Activated CD4-positive, alpha-beta memory T cell treated with anti-CD3 and anti-CD28 coated beads for 36 hours (primary cell): Measurements from ENCODE around the gene LTBR. TPM values are rescaled to one million over a fixed set of nuclear protein-coding genes. Genes with fewer than 3 reads are reported as not detected.
A peak's percentile ranks its signal among the peaks of the same experiment; 100 is the strongest.

Experiments
- CTCF ChIA-PET: fragments of 350-600 bp; sonication (Branson Sonifier 250); formaldehyde crosslinking; loops from one replicate; lab custom pipeline; 2021; ENCODE audit warnings: antibody characterized with exemption, inconsistent platforms; lab: Charles Lee
- POLR2A ChIA-PET: fragments of 350-600 bp; sonication (Branson Sonifier 250); formaldehyde crosslinking; loops from one replicate; lab custom pipeline; 2021; ENCODE audit warnings: antibody characterized with exemption; lab: Charles Lee
- DNase-seq: peaks from one replicate; pipeline ENCODE4 v3.0.0-alpha.2; 2020
- H3K27ac Mint-ChIP-seq: one replicate; pipeline ENCODE4 v1.8.0; 2021; ENCODE audit warnings: mixed read lengths
- H3K27me3 Mint-ChIP-seq: one replicate; pipeline ENCODE4 v1.8.0; 2021; ENCODE audit warnings: mixed read lengths
- H3K36me3 Mint-ChIP-seq: one replicate; pipeline ENCODE4 v1.8.0; 2021; ENCODE audit warnings: mixed read lengths
- H3K4me1 Mint-ChIP-seq: one replicate; pipeline ENCODE4 v1.8.0; 2021; ENCODE audit warnings: low read depth, mixed read lengths
- H3K4me3 Mint-ChIP-seq: one replicate; pipeline ENCODE4 v1.8.0; 2021; ENCODE audit warnings: mild to moderate bottlenecking, mixed read lengths
- H3K9me3 Mint-ChIP-seq: one replicate; pipeline ENCODE4 v1.8.0; 2021; ENCODE audit warnings: mixed read lengths
- intact Hi-C: fragments of 100-400 bp; cut with micrococcal nuclease; formaldehyde crosslinking; loops from one replicate; pipeline ENCODE4 v1.15.1; 2023
- total RNA-seq, 2 experiments: library from RNA; stranded (reverse); gene quantifications; one replicate each; pipeline ENCODE4 v1.2.3, GENCODE V29; 2021

The LTBR gene
- total RNA-seq, 2 experiments from 2014 or later = 1.5 to 1.9 TPM

DNA sequence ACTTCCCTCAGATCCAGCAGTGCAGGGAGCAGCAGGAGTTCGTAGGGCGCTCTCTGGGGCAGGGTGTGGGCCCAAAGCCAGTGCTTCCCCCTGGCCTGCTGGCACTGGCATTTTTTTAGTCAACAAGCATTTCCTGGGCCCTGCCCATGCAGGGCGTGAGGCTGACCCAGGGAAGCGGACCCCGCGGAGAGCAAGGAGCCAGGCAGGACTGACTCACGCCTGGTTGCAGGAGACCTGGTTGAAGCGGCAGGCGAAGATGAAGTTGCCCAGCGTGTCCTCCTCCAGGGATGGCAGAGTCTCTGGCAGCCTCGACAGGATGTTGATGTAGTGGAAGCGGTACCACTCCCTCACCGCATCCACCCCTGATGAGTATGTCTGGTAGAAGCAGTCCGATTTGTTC, 22.1 kb upstream of the LTBR start:
- POLR2A ChIA-PET = no interaction called here
- peaks cover 19% of the 10 kb centered on the region for H3K4me1 Mint-ChIP-seq
- CTCF ChIA-PET = interaction anchor here (1.3 to 1.6 kb wide), 2 partner anchors 25 to 39 kb away, joined by 3 to 7 read pairs; no protein-coding TSS in a partner anchor
- no peaks in the 10 kb centered on the region for H3K9me3 Mint-ChIP-seq
- H3K27me3 Mint-ChIP-seq = no peaks in the 10 kb centered on the region
- peak; percentile 37 for DNase-seq
- H3K36me3 Mint-ChIP-seq = no peaks in the 10 kb centered on the region
- H3K4me3 Mint-ChIP-seq = peak overlapping the region; percentile 2
- intact Hi-C loops = no loop called here
- H3K27ac Mint-ChIP-seq = no peak overlapping the region

DNA sequence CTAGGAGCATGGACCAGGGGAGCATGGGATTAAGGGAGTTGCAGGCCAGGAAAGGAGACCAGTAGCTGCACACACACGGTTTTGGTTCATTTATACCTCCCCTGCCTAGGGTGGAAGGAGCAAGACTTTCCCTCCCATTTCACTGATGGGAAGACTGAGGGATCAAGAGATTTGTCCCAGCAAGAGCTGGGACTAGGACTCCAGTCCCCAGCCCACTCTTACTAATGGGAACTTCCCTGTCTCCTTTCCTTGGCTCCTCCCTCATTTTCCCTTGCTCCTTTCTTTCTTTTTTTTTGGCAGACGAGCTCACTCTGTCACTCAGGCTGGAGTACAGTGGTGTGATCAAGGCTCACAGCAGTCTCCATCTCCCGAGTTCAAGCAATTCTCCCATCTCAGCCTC, 21.6 kb upstream of the LTBR start:
- H3K36me3 Mint-ChIP-seq = no peaks in the 10 kb centered on the region
- H3K4me3 Mint-ChIP-seq = no peak overlapping the region
- H3K27me3 Mint-ChIP-seq = no peaks in the 10 kb centered on the region
- no peaks in the 10 kb centered on the region for H3K9me3 Mint-ChIP-seq
- ChIA-PET CTCF (interaction anchor here (1.0 to 1.7 kb wide), 6 partner anchors 23 to 102 kb away, joined by 3 to 10 read pairs (median 6); no protein-coding TSS in a partner anchor), POLR2A (interaction anchor here (1.6 kb wide), 2 partner anchors 20 to 36 kb away, joined by 5 to 6 read pairs; partner anchors contain the start of gene TNFRSF1A)
- H3K4me1 Mint-ChIP-seq = peaks cover 22% of the 10 kb centered on the region
- no peak for DNase-seq
- intact Hi-C loops = no loop called here
- no peak overlapping the region for H3K27ac Mint-ChIP-seq

- H3K36me3 Mint-ChIP-seq = no peaks in the 10 kb centered on the region
- CTCF ChIA-PET = interaction anchor here (1.0 to 1.7 kb wide), 8 partner anchors 18 to 102 kb away, joined by 3 to 10 read pairs (median 7); no protein-coding TSS in a partner anchor
- intact Hi-C loops = loop anchor here (1.0 kb wide), 1 partner anchor 28 kb away; no protein-coding TSS in a partner anchor
- POLR2A ChIA-PET = interaction anchor here (1.0 to 1.6 kb wide), 5 partner anchors 18 to 36 kb away, joined by 3 to 6 read pairs (median 5); partner anchors contain the start of gene TNFRSF1A
- H3K27ac Mint-ChIP-seq = no peak overlapping the region
- H3K4me1 Mint-ChIP-seq = peaks cover 26% of the 10 kb centered on the region
- DNase-seq = no peak
- H3K9me3 Mint-ChIP-seq = no peaks in the 10 kb centered on the region
- H3K27me3 Mint-ChIP-seq = no peaks in the 10 kb centered on the region
- H3K4me3 Mint-ChIP-seq = no peak overlapping the region
These were observed 21.0 kb upstream of the LTBR start for GRCh38 chr12:6363010-6363329.

- H3K9me3 Mint-ChIP-seq = no peaks in the 10 kb centered on the region
- peak overlapping the region; percentile 77 for H3K4me3 Mint-ChIP-seq
- peak; percentile 81 for DNase-seq
- CTCF ChIA-PET = interaction anchor here (1.0 to 1.7 kb wide), 8 partner anchors 18 to 101 kb away, joined by 3 to 10 read pairs (median 7); no protein-coding TSS in a partner anchor
- H3K4me1 Mint-ChIP-seq = peaks cover 31% of the 10 kb centered on the region
- POLR2A ChIA-PET = interaction anchor here (1.0 to 1.6 kb wide), 5 partner anchors 18 to 37 kb away, joined by 3 to 6 read pairs (median 5); partner anchors contain the start of gene TNFRSF1A
- H3K27me3 Mint-ChIP-seq = no peaks in the 10 kb centered on the region
- intact Hi-C loops = loop anchor here (1.0 kb wide), 1 partner anchor 28 kb away; no protein-coding TSS in a partner anchor
- peak overlapping the region; percentile 64 for H3K27ac Mint-ChIP-seq
- H3K36me3 Mint-ChIP-seq = no peaks in the 10 kb centered on the region
These were observed 20.5 kb upstream of the LTBR start for GRCh38 chr12:6363330-6364043.

DNA sequence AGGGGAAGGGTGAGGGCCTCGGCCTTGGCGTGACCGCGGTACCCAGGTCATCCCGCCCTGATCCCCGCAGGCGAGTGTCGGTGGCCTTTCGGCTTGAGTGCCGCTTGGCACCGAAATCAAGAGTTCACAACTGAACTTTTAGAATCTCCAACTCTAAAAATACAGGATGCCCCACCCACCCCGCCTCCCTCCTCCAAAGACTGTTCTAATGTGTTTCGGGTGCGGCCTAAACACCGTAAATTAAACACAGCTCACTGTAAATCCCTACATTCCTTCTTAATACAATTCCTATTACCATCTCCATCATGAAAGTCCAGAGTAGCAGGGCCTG, 20.0 kb upstream of the LTBR start:
- POLR2A ChIA-PET = interaction anchor here (1.0 to 1.6 kb wide), 4 partner anchors 19 to 37 kb away, joined by 3 to 6 read pairs (median 4); no protein-coding TSS in a partner anchor
- intact Hi-C loops = no loop called here

GRCh38 chr12:6367065-6367968, 16.6 kb upstream of the LTBR start:
- no peaks in the 10 kb centered on the region for H3K36me3 Mint-ChIP-seq
- ChIA-PET CTCF (interaction anchor here (0.6 to 3.7 kb wide), 11 partner anchors 10 to 44 kb away, joined by 3 to 35 read pairs (median 4); no protein-coding TSS in a partner anchor), POLR2A (interaction anchor here (1.0 to 1.4 kb wide), 2 partner anchors 31 to 32 kb away, joined by 3 to 4 read pairs; no protein-coding TSS in a partner anchor)
- peak overlapping the region; percentile 38 for H3K27ac Mint-ChIP-seq
- H3K4me1 Mint-ChIP-seq = peaks cover 25% of the 10 kb centered on the region
- no peak overlapping the region for H3K4me3 Mint-ChIP-seq
- H3K9me3 Mint-ChIP-seq = no peaks in the 10 kb centered on the region
- H3K27me3 Mint-ChIP-seq = no peaks in the 10 kb centered on the region
- peak; percentile 53 for DNase-seq
- intact Hi-C loops = loop anchor here (1.0 kb wide), 2 partner anchors 29 to 44 kb away; no protein-coding TSS in a partner anchor

More for the DNA sequence above, 20.0 kb upstream of the LTBR start:
- CTCF ChIA-PET = interaction anchor here (1.2 to 1.7 kb wide), 3 partner anchors 19 to 41 kb away, joined by 6 to 10 read pairs (median 8); no protein-coding TSS in a partner anchor
- Mint-ChIP-seq H3K27ac (peak overlapping the region; percentile 64), H3K4me3 (peak overlapping the region; percentile 77), H3K4me1 (peaks cover 35% of the 10 kb centered on the region), H3K9me3 (no peaks in the 10 kb centered on the region), H3K27me3 (no peaks in the 10 kb centered on the region), H3K36me3 (no peaks in the 10 kb centered on the region)
- no peak for DNase-seq

DNA sequence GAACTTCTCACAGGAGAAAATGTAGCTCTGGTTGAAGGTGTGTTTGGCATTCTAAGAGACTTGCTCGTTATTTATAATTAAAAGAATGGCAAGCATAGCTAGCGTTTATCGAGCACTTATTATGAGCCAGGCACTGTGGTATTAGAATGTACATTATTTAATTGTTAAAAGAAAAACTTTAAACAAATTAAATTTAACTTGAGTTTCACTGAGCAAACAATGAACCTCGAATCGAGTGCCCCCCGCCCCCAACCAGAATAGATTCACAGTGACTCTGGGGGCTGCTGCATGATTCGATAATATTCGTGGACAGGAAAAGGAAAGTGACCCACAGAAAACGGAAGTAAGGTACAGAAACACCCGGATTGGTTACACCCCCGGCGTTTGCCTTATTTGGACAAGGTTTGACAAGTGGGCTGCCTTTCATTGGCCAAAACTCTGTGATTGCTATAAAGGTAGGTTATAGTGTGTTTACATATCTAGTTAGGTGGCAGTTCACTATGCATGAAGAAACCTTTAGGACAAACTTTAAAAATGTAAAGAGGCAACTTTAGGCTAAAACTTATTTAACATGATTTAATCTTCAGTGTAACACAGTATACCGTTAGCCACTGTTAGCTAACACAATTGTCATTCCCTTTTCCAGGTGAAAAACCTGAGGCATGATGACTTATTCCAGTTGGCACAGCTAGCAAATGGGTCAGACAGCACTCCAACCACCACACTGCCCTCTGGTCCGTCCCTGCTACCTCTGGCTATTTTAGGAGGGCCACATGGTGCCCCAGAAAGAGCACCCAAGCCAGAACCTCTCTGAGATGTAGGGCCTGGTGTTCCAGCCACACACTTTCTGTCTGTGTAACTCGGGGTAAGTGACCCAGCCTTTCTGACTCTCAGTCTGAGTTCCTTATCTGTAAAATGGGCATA, 15.7 kb upstream of the LTBR start:
- Mint-ChIP-seq H3K9me3 (no peaks in the 10 kb centered on the region), H3K27me3 (no peaks in the 10 kb centered on the region), H3K4me1 (peaks cover 34% of the 10 kb centered on the region), H3K4me3 (no peak overlapping the region), H3K36me3 (no peaks in the 10 kb centered on the region), H3K27ac (peak overlapping the region; percentile 38)
- ChIA-PET POLR2A (interaction anchor here (1.4 kb wide), 1 partner anchor 32 kb away, joined by 3 read pairs; no protein-coding TSS in a partner anchor), CTCF (interaction anchor here (0.6 to 3.7 kb wide), 9 partner anchors 9 to 45 kb away, joined by 3 to 35 read pairs (median 5); no protein-coding TSS in a partner anchor)
- intact Hi-C loops = loop anchor here (1.0 kb wide), 2 partner anchors 30 to 45 kb away; no protein-coding TSS in a partner anchor
- peak; percentile 42 for DNase-seq

GRCh38 chr12:6368906-6369525, 14.9 kb upstream of the LTBR start:
- H3K27ac Mint-ChIP-seq = no peak overlapping the region
- ChIA-PET CTCF (interaction anchor here (1.8 to 3.7 kb wide), 2 partner anchors 24 to 33 kb away, joined by 5 to 35 read pairs; no protein-coding TSS in a partner anchor), POLR2A (interaction anchor here (1.4 kb wide), 1 partner anchor 33 kb away, joined by 3 read pairs; no protein-coding TSS in a partner anchor)
- H3K36me3 Mint-ChIP-seq = no peaks in the 10 kb centered on the region
- no peak overlapping the region for H3K4me3 Mint-ChIP-seq
- H3K27me3 Mint-ChIP-seq = no peaks in the 10 kb centered on the region
- DNase-seq = no peak
- H3K9me3 Mint-ChIP-seq = no peaks in the 10 kb centered on the region
- H3K4me1 Mint-ChIP-seq = peaks cover 34% of the 10 kb centered on the region
- intact Hi-C loops = no loop called here

DNA sequence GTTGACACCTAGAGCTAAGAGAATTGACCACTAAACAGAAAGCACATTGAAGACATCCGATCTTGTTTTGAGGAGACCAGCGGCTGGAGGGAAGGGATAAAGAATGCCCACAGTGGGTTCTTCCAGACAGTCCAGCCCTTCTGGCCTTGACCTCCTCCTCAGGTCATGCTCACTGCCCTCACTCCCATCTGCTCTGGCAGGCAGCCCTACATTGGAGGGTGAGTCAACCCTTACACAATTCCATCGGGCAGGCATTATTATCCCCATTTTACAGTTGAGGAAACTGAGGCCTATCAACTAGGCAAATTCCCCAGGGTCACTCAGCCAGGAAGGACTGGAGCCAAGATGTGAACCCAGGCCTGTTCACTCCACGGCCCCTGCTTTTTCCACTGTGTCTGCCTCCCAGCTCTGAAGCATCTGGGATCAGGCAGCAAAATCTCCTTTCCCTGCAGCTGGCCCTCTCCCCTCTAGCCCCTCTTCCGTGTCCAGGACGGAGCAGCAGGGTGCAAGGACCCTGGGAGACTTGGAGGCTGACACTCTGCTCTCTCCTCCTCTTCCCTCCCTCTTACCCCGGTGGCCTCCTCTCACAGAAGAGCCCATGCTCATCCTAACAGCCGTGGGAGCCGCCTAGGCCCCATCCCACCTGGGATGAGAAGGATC, 13.9 kb upstream of the LTBR start:
- no peak for DNase-seq
- Mint-ChIP-seq H3K4me3 (no peak overlapping the region), H3K9me3 (no peaks in the 10 kb centered on the region), H3K4me1 (peaks cover 31% of the 10 kb centered on the region), H3K36me3 (no peaks in the 10 kb centered on the region), H3K27me3 (no peaks in the 10 kb centered on the region), H3K27ac (no peak overlapping the region)
- POLR2A ChIA-PET = no interaction called here
- CTCF ChIA-PET = no interaction called here
- intact Hi-C loops = no loop called here

- CTCF ChIA-PET = no interaction called here
- intact Hi-C loops = no loop called here
- Mint-ChIP-seq H3K36me3 (no peaks in the 10 kb centered on the region), H3K27ac (no peak overlapping the region), H3K4me3 (no peak overlapping the region), H3K4me1 (peaks cover 31% of the 10 kb centered on the region), H3K27me3 (no peaks in the 10 kb centered on the region), H3K9me3 (no peaks in the 10 kb centered on the region)
- POLR2A ChIA-PET = no interaction called here
- no peak for DNase-seq
These were observed 13.4 kb upstream of the LTBR start for GRCh38 chr12:6370576-6370935.
